Stimulated activated CD4-positive, alpha-beta T cell treated with anti-CD3 and anti-CD28 coated beads, Interleukin-12 subunit alpha, Interleukin-12 subunit beta, amount 100 ng/mL, for 4 hours (primary cell): ENCODE results near the gene URB1.
"Not testable (repeated sequence)": the region's sequence is repeated elsewhere in the genome, so short reads cannot be mapped to it uniquely, and the experiment has no call there.

ENCODE experiments used
- DNase-seq: peaks from one replicate; pipeline ENCODE4 v3.0.0-alpha.2; 2020

The URB1 gene

GRCh38 chr21:32278518-32279376, 114.1 kb downstream of the URB1 start, which contains the start of gene MIS18A:
Gene MIS18A, minus strand, starts transcription at chr21:32279049. Its CDS starts 35 bp downstream, at chr21:32279014.
- DNase-seq, result peak; percentile 98

GRCh38 chr21:32278103-32278502, 114.7 kb downstream of the URB1 start:
- no peak for DNase-seq

- DNase-seq, result no peak
Measured at GRCh38 chr21:32276671-32277070, 116.1 kb downstream of the URB1 start.

- no peak for DNase-seq
Measured at GRCh38 chr21:32270748-32271147, 122.1 kb downstream of the URB1 start.

GRCh38 chr21:32265321-32265720, 127.5 kb downstream of the URB1 start:
- DNase-seq, result not testable (repeated sequence)

- DNase-seq, result no peak
Measured at GRCh38 chr21:32261929-32262328, 130.9 kb downstream of the URB1 start.
